IMR-90 (cell line): Measurements from ENCODE around the gene ITGAL. TPM values are rescaled to one million over a fixed set of nuclear protein-coding genes. Genes with fewer than 3 reads are reported as not detected.
"Not testable (repeated sequence)": the region's sequence is repeated elsewhere in the genome, so short reads cannot be mapped to it uniquely, and the experiment has no call there.

Experiments
- ATAC-seq: fragments of 200-7000 bp; cut with Tn5 transposase; 2 replicates; pipeline ENCODE4 v1.9.1; 2020; ENCODE audit warnings: low read depth, mild to moderate bottlenecking, moderate library complexity
- BruUV-seq: library from RNA; stranded (reverse); fragments of 400-500 nt; replicated peaks from 2 replicates; lab custom pipeline; 2021; lab: Mats Ljungman, UMichigan
- CTCF ChIA-PET: fragments of 300-600 bp; formaldehyde crosslinking; extraction: SDS; loops from one replicate; lab custom pipeline; 2021; ENCODE audit warnings: antibody characterized with exemption; lab: Yijun Ruan, JAX
- POLR2A ChIA-PET: fragments of 300-600 bp; sonication (Branson Sonifier 250); formaldehyde crosslinking; loops from one replicate; lab custom pipeline; 2022; ENCODE audit warnings: antibody characterized with exemption; ENCODE audit not compliant: unreplicated experiment; lab: Charles Lee
- DNase-seq: peaks from one replicate; pipeline ENCODE4 v3.0.0; 2013
- H2AFZ ChIP-seq: replicated peaks from 2 replicates; pipeline ENCODE3; 2013; ENCODE audit warnings: low read length, mild to moderate bottlenecking; ENCODE audit not compliant: poor library complexity
- H2AK5ac ChIP-seq: 2 replicates; pipeline ENCODE4 v1.6.1; 2013; ENCODE audit warnings: low read depth, low read length, inconsistent platforms
- H2AK9ac ChIP-seq: replicated peaks from 2 replicates; pipeline ENCODE3; 2013; ENCODE audit warnings: mild to moderate bottlenecking, low read depth, low read length, moderate library complexity; ENCODE audit not compliant: poor library complexity
- H2BK120ac ChIP-seq: 2 replicates; pipeline ENCODE4 v1.6.1; 2013; ENCODE audit warnings: low read depth, low read length, inconsistent platforms
- H2BK15ac ChIP-seq: 3 replicates; pipeline ENCODE4 v1.6.1; 2013; ENCODE audit warnings: low read depth, low read length, inconsistent platforms
- H2BK20ac ChIP-seq: 2 replicates; pipeline ENCODE4 v1.6.1; 2013; ENCODE audit warnings: low read depth, mild to moderate bottlenecking, inconsistent platforms, low read length, moderate library complexity
- H2BK5ac ChIP-seq: 2 replicates; pipeline ENCODE4 v1.6.1; 2013; ENCODE audit warnings: mild to moderate bottlenecking, low read depth, low read length, inconsistent platforms; ENCODE audit not compliant: poor library complexity, severe bottlenecking
- H3K14ac ChIP-seq: replicated peaks from 2 replicates; pipeline ENCODE4 v1.6.1; 2013; ENCODE audit warnings: low read depth, low read length, inconsistent platforms
- H3K18ac ChIP-seq: 2 replicates; pipeline ENCODE4 v1.6.1; 2013; ENCODE audit warnings: low read depth, low read length, control low read depth
- H3K23ac ChIP-seq: 2 replicates; pipeline ENCODE4 v1.6.1; 2013; ENCODE audit warnings: low read depth, low read length, inconsistent platforms
- H3K27ac ChIP-seq: 2 replicates; pipeline ENCODE4 v1.5.1; 2013; ENCODE audit warnings: mild to moderate bottlenecking, control low read depth, low read length; ENCODE audit not compliant: insufficient read depth
- H3K27me3 ChIP-seq: 2 replicates; pipeline ENCODE4 v1.6.1; 2013; ENCODE audit warnings: low read length; ENCODE audit not compliant: control insufficient read depth, insufficient read depth
- H3K36me3 ChIP-seq: 2 replicates; pipeline ENCODE4 v1.6.1; 2013; ENCODE audit warnings: low read length, mixed read lengths; ENCODE audit not compliant: control insufficient read depth, insufficient read depth
- H3K4ac ChIP-seq: 2 replicates; pipeline ENCODE4 v1.6.1; 2013; ENCODE audit warnings: low read depth, low read length, inconsistent platforms
- H3K4me1 ChIP-seq: 2 replicates; pipeline ENCODE4 v1.6.1; 2013; ENCODE audit warnings: low read length, mixed read lengths; ENCODE audit not compliant: control insufficient read depth, insufficient read depth
- H3K4me2 ChIP-seq: 2 replicates; pipeline ENCODE4 v1.6.1; 2013; ENCODE audit warnings: low read depth, mild to moderate bottlenecking, control low read depth, low read length, moderate library complexity
- H3K4me3 ChIP-seq: 2 replicates; pipeline ENCODE4 v1.5.1; 2013; ENCODE audit warnings: low read depth, mild to moderate bottlenecking, control low read depth, low read length, moderate library complexity; ENCODE audit not compliant: insufficient read depth
- H3K56ac ChIP-seq: 2 replicates; pipeline ENCODE4 v1.6.1; 2013; ENCODE audit warnings: low read length, inconsistent platforms; ENCODE audit not compliant: insufficient read depth; ENCODE audit errors: extremely low read depth
- H3K79me1 ChIP-seq, 2 experiments: 2 replicates each; pipeline ENCODE4 v1.6.1; 2013; ENCODE audit warnings: low read length in 2 of 2, inconsistent platforms in 1 of 2, low read depth in 1 of 2
- H3K9ac ChIP-seq: 2 replicates; pipeline ENCODE4 v1.6.1; 2013; ENCODE audit warnings: low read depth, low read length, control low read depth
- H3K9me1 ChIP-seq: 2 replicates; pipeline ENCODE4 v1.6.1; 2013; ENCODE audit warnings: low read length, inconsistent platforms; ENCODE audit not compliant: insufficient read depth
- H3K9me3 ChIP-seq: 2 replicates; pipeline ENCODE4 v1.6.1; 2013; ENCODE audit warnings: low read length; ENCODE audit not compliant: control insufficient read depth, insufficient read depth
- H4K20me1 ChIP-seq: 2 replicates; pipeline ENCODE4 v1.6.1; 2013; ENCODE audit warnings: low read length, inconsistent platforms; ENCODE audit not compliant: insufficient read depth
- H4K5ac ChIP-seq: 2 replicates; pipeline ENCODE4 v1.6.1; 2013; ENCODE audit warnings: mild to moderate bottlenecking, low read depth, low read length, control low read depth
- H4K8ac ChIP-seq, 2 experiments: 2 replicates each; pipeline ENCODE4 v1.6.1; 2013; ENCODE audit warnings: low read depth in 2 of 2, low read length in 2 of 2, control low read depth in 1 of 2, inconsistent platforms in 1 of 2
- H4K91ac ChIP-seq: 2 replicates; pipeline ENCODE4 v1.6.1; 2013; ENCODE audit warnings: low read depth, low read length, inconsistent platforms; ENCODE audit not compliant: insufficient read depth
- WGBS, 2 experiments: methylation state at CpG; one replicate each; pipeline versions ENCODE4 v1.1.5 to v1.1.7; 2013; ENCODE audit warnings: missing lambda C conversion rate in 2 of 2; ENCODE audit not compliant: insufficient read length in 1 of 2; ENCODE audit errors: extremely low coverage in 2 of 2; 5-methylcytosine and 5-hydroxymethylcytosine counted together
- dilution Hi-C: fragments of 300-500 bp; cut with HindIII; formaldehyde crosslinking; loops from one replicate; pipeline ENCODE4 v1.14.3; 2018; ENCODE audit warnings: low sequenced_read_pairs; ENCODE audit not compliant: unreplicated experiment
- in situ Hi-C: fragments of 300-500 bp; cut with MboI; formaldehyde crosslinking; loops from 3 replicates; pipeline ENCODE4 v1.14.3; 2019; ENCODE audit warnings: low sequenced_read_pairs, inconsistent platforms, mixed read lengths
- intact Hi-C: fragments of 100-400 bp; cut with micrococcal nuclease; formaldehyde crosslinking; loops from 2 replicates; pipeline ENCODE4 v1.10.0; 2022
- polyA plus RNA-seq, 3 experiments: library from polyadenylated mRNA; depleted of rRNA; stranded (reverse); fragments of >200 nt; gene quantifications; 2 replicates each; pipeline ENCODE4 v1.2.3, GENCODE V29; 2012; ENCODE audit warnings: low replicate concordance in 1 of 3
- total RNA-seq: library from RNA; depleted of rRNA; stranded (reverse); fragments of >200 nt; gene quantifications from 2 replicates; pipeline ENCODE4 v1.2.3, GENCODE V29; 2012

The ITGAL gene
- total and polyA plus RNA-seq, 2 of the 4 experiments (the other 2 are of a cell fraction), result not detected

GRCh38 chr16:30522702-30523463 is 50.3 kb downstream of the ITGAL start:
- H3K36me3 ChIP-seq, H2BK20ac ChIP-seq, H3K4me3 ChIP-seq, H3K27ac ChIP-seq, H4K8ac ChIP-seq, dilution Hi-C loops, H3K4me1 ChIP-seq, H3K9me3 ChIP-seq, in situ Hi-C loops, H4K5ac ChIP-seq, H3K18ac ChIP-seq, H4K91ac ChIP-seq, H3K9me1 ChIP-seq, BruUV-seq, H3K9ac ChIP-seq, CTCF ChIA-PET, H2BK15ac ChIP-seq, H3K4me2 ChIP-seq, H2AFZ ChIP-seq, H2AK9ac ChIP-seq, H3K27me3 ChIP-seq, H2AK5ac ChIP-seq, H3K56ac ChIP-seq, H4K20me1 ChIP-seq, ATAC-seq, H3K4ac ChIP-seq, H3K14ac ChIP-seq, intact Hi-C loops, POLR2A ChIA-PET, H3K79me1 ChIP-seq, DNase-seq, H3K23ac ChIP-seq, H2BK5ac ChIP-seq, H2BK120ac ChIP-seq: not testable (repeated sequence)
- 94% methylated on average over 9 of the region's 12 CpGs; no CpG with 5 or more reads in 1 of the 2 experiments for WGBS, 2 experiments
